ENCODE results near the gene KDM2B.

Gene KDM2B

GRCh38 chr12:121580959-121581685 is at the start of gene KDM2B:
Gene KDM2B, minus strand, starts transcription at chr12:121581023. Its CDS starts 112 bp downstream, at chr12:121580911.
- peak in 12 of 14 donors; percentile 37 to 82 (median 64) for DNase-seq

GRCh38 chr12:121628536-121628935 is 47.7 kb upstream of the KDM2B start:
- DNase-seq, result no peak

GRCh38 chr12:121628037-121628436 is 47.2 kb upstream of the KDM2B start:
- DNase-seq, result no peak

GRCh38 chr12:121626853-121627640 is 46.2 kb upstream of the KDM2B start:
- DNase-seq, result peak in 13 of 14 donors; percentile 26 to 79 (median 55)

- DNase-seq, result peak; percentile 30 to 96 (median 88)
These were observed 45.4 kb upstream of the KDM2B start, which contains the start of gene ORAI1 for GRCh38 chr12:121626087-121626852. Gene ORAI1, plus strand, starts transcription at chr12:121626530.

GRCh38 chr12:121620333-121620891 is 39.6 kb upstream of the KDM2B start:
- DNase-seq, result no peak

GRCh38 chr12:121618659-121619233 is 37.9 kb upstream of the KDM2B start:
- DNase-seq, result no peak

- no peak for DNase-seq
These were observed 34.1 kb upstream of the KDM2B start for GRCh38 chr12:121614872-121615467.

- DNase-seq, result no peak
These were observed 32.6 kb upstream of the KDM2B start for GRCh38 chr12:121613462-121613861.

GRCh38 chr12:121611306-121611705 is 30.5 kb upstream of the KDM2B start:
- DNase-seq, result peak in 1 of 14 donors; percentile 17

- no peak for DNase-seq
These were observed 29.7 kb upstream of the KDM2B start for GRCh38 chr12:121610239-121611149.

- no peak for DNase-seq
These were observed 27.5 kb upstream of the KDM2B start for GRCh38 chr12:121608301-121608700.

- DNase-seq, result no peak
These were observed 22.8 kb upstream of the KDM2B start for GRCh38 chr12:121603581-121603980.

- no peak for DNase-seq
These were observed 21.9 kb upstream of the KDM2B start for GRCh38 chr12:121602766-121603165.

GRCh38 chr12:121600702-121601336 is 20.0 kb upstream of the KDM2B start:
- no peak for DNase-seq

- no peak for DNase-seq
These were observed 15.7 kb upstream of the KDM2B start for GRCh38 chr12:121596526-121596925.

GRCh38 chr12:121595520-121595919 is 14.7 kb upstream of the KDM2B start:
- DNase-seq, result no peak

GRCh38 chr12:121592320-121592719 is 11.5 kb upstream of the KDM2B start:
- no peak for DNase-seq

GRCh38 chr12:121590476-121591143 is 9.8 kb upstream of the KDM2B start:
- peak in 1 of 14 donors; percentile 14 for DNase-seq

Measured in C1 segment of cervical spinal cord (tissue), 14 donors.